Measurements from ENCODE around the gene TBC1D1.

DNA sequence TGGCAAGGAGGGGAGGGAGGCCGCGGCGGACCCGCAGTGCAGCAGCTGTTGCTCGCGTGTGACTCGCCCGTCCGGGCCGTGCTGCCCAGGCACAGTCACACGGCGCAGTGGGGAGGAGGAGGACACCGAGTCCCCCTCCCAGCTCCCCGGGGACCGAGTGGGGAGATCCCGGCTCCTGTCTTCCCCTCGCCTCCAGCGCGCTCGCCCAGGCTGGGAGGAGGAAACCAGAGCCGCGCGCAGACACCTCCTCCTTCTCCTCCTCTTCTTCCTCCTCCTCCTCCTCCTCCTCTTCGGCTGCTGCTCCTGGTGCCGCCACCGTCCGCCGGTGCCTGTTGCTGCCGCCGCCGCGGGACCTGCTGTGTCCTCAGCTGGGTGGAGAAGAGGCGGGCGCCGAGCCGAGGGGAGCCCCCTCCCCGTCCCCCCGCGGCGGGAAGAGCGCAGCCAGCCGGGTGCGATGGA, at the start of gene TBC1D1:
- TF ChIP-seq, protein P1, sequence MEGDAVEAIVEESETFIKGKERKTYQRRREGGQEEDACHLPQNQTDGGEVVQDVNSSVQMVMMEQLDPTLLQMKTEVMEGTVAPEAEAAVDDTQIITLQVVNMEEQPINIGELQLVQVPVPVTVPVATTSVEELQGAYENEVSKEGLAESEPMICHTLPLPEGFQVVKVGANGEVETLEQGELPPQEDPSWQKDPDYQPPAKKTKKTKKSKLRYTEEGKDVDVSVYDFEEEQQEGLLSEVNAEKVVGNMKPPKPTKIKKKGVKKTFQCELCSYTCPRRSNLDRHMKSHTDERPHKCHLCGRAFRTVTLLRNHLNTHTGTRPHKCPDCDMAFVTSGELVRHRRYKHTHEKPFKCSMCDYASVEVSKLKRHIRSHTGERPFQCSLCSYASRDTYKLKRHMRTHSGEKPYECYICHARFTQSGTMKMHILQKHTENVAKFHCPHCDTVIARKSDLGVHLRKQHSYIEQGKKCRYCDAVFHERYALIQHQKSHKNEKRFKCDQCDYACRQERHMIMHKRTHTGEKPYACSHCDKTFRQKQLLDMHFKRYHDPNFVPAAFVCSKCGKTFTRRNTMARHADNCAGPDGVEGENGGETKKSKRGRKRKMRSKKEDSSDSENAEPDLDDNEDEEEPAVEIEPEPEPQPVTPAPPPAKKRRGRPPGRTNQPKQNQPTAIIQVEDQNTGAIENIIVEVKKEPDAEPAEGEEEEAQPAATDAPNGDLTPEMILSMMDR (conservative IDR thresholded peaks at IDR 0.05; ENCODE audit: low read depth, low read length): no peak
- no peak for TF ChIP-seq EZH2phosphoT487 (IDR thresholded peaks at IDR 0.05; ENCODE audit: borderline replicate concordance, low read length)
- TF ChIP-seq EZH2 (IDR thresholded peaks at IDR 0.05; ENCODE audit: low read length, unreplicated experiment): no peak

All from PC-3 (cell line).